Activated CD4-positive, alpha-beta memory T cell treated with anti-CD3 and anti-CD28 coated beads, Interleukin-2, amount 10 ng/mL, durations not matched to agents 7 days and 5 days (primary cell): ENCODE measurements around the gene RELCH. TPM values are rescaled to one million over a fixed set of nuclear protein-coding genes. Genes with fewer than 3 reads are reported as not detected.

Source experiments
- CTCF ChIA-PET: fragments of 350-600 bp; sonication (Branson Sonifier 250); formaldehyde crosslinking; loops from one replicate; lab custom pipeline; 2021; ENCODE audit warnings: antibody characterized with exemption, inconsistent platforms; lab: Charles Lee
- POLR2A ChIA-PET: fragments of 350-600 bp; sonication (Branson Sonifier 250); formaldehyde crosslinking; loops from one replicate; lab custom pipeline; 2021; ENCODE audit warnings: antibody characterized with exemption; lab: Charles Lee
- DNase-seq: peaks from one replicate; pipeline ENCODE4 v3.0.0-alpha.2; 2020
- H3K27ac Mint-ChIP-seq: one replicate; pipeline ENCODE4 v1.8.0; 2021; ENCODE audit warnings: mild to moderate bottlenecking, mixed read lengths
- H3K27me3 Mint-ChIP-seq: one replicate; pipeline ENCODE4 v1.8.0; 2021; ENCODE audit warnings: mixed read lengths
- H3K36me3 Mint-ChIP-seq: one replicate; pipeline ENCODE4 v1.8.0; 2021; ENCODE audit warnings: low read depth, mixed read lengths
- H3K4me1 Mint-ChIP-seq: one replicate; pipeline ENCODE4 v1.8.0; 2021; ENCODE audit warnings: mixed read lengths
- H3K4me3 Mint-ChIP-seq: one replicate; pipeline ENCODE4 v1.8.0; 2021; ENCODE audit warnings: mild to moderate bottlenecking, mixed read lengths
- H3K9me3 Mint-ChIP-seq: one replicate; pipeline ENCODE4 v1.8.0; 2021; ENCODE audit warnings: mixed read lengths
- total RNA-seq, 2 experiments: library from RNA; stranded (reverse); gene quantifications; one replicate each; pipeline ENCODE4 v1.2.3, GENCODE V29; 2021

The RELCH gene
- total RNA-seq, 2 experiments from 2014 or later: 34.8 to 38.6 TPM

GRCh38 chr18:62170857-62171256 lies 16.2 kb upstream of the RELCH start:
- peaks cover under 1% of the 10 kb centered on the region for H3K4me1 Mint-ChIP-seq
- no peak for DNase-seq
- H3K36me3 Mint-ChIP-seq: peaks cover 6% of the 10 kb centered on the region
- H3K27me3 Mint-ChIP-seq: no peaks in the 10 kb centered on the region
- H3K4me3 Mint-ChIP-seq: no peak overlapping the region
- ChIA-PET CTCF (no interaction called here), POLR2A (no interaction called here)
- H3K9me3 Mint-ChIP-seq: peaks cover 3% of the 10 kb centered on the region
- no peak overlapping the region for H3K27ac Mint-ChIP-seq

- no peaks in the 10 kb centered on the region for H3K27me3 Mint-ChIP-seq
- ChIA-PET POLR2A (no interaction called here), CTCF (no interaction called here)
- H3K4me3 Mint-ChIP-seq: no peak overlapping the region
- no peak for DNase-seq
- peaks cover 2% of the 10 kb centered on the region for H3K36me3 Mint-ChIP-seq
- H3K4me1 Mint-ChIP-seq: no peaks in the 10 kb centered on the region
- H3K9me3 Mint-ChIP-seq: no peaks in the 10 kb centered on the region
- no peak overlapping the region for H3K27ac Mint-ChIP-seq
Observed at GRCh38 chr18:62172298-62172697, 14.8 kb upstream of the RELCH start.

DNA sequence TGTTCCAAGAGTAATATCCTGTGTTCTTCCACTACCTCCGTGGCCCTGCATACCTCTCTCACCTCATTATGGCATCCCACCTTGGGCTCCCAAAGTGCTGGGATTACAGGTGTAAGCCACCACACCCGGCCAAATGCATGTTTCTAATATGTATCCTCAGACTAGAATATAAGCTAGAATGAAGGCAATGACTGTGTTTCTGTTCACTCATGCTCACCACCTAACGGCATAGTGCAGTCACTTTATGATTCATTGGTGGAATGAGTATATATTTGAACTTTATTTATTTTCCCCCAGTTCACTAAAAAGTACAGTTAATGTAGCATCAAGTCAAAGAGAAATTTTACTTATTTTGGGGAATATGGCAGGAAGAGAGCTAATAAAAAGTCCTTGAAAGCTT lies 11.5 kb upstream of the RELCH start:
- Mint-ChIP-seq H3K4me3 (no peak overlapping the region), H3K4me1 (no peaks in the 10 kb centered on the region)
- POLR2A ChIA-PET: no interaction called here

DNA sequence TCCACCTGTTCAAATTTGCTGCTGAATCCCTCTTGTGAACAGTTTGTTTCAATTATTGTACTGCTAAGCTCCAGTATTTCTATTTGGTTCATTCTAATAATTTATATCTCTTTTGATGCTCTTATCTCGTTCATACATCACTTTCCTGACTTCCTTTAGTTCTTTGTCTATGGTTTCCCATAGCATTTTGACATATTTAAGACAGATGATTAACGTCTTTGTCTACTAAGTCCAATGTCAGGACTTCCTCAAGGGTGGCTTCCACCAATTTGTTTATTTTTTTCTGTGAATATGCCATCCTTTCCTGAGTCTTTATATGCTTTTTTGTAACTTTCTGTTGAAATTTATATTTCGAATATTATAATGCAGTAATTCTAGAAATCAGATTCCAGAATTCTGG lies 9.8 kb upstream of the RELCH start:
- H3K27me3 Mint-ChIP-seq: no peaks in the 10 kb centered on the region
- H3K4me1 Mint-ChIP-seq: no peaks in the 10 kb centered on the region
- H3K4me3 Mint-ChIP-seq: no peak overlapping the region
- no peaks in the 10 kb centered on the region for H3K36me3 Mint-ChIP-seq
- CTCF ChIA-PET: no interaction called here
- POLR2A ChIA-PET: no interaction called here
- no peak for DNase-seq
- H3K9me3 Mint-ChIP-seq: no peaks in the 10 kb centered on the region
- no peak overlapping the region for H3K27ac Mint-ChIP-seq

More for the DNA sequence above, 11.5 kb upstream of the RELCH start:
- no peak for DNase-seq
- CTCF ChIA-PET: interaction anchor here (0.9 kb wide), 1 partner anchor 51 kb away, joined by 3 read pairs; no protein-coding TSS in a partner anchor
- Mint-ChIP-seq H3K27me3 (no peaks in the 10 kb centered on the region), H3K27ac (no peak overlapping the region), H3K9me3 (no peaks in the 10 kb centered on the region), H3K36me3 (no peaks in the 10 kb centered on the region)

DNA sequence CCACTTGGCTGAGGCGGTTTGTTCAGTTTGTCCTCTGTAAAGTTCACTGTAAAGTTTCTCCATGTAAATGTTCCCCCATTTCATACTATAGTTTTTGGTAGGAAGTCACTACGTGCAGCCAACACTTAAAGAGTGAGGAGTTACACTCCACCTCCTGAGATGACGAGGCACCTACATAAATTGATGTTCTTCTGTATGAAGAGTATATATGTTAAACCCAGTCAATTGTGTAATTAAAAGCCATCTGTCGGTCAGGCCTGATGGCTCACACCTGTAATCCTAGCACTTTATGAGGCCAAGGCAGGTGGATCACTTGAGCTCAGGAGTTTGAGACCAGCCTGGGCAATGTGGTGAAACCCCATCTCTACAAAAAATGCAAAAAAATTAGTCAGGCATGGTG lies 7.8 kb upstream of the RELCH start:
- CTCF ChIA-PET: interaction anchor here (0.8 to 3.1 kb wide), 2 partner anchors 70 to 229 kb away, joined by 3 to 19 read pairs; no protein-coding TSS in a partner anchor
- Mint-ChIP-seq H3K27me3 (no peaks in the 10 kb centered on the region), H3K9me3 (no peaks in the 10 kb centered on the region), H3K36me3 (no peaks in the 10 kb centered on the region), H3K4me3 (no peak overlapping the region), H3K4me1 (no peaks in the 10 kb centered on the region), H3K27ac (no peak overlapping the region)
- POLR2A ChIA-PET: no interaction called here
- DNase-seq: no peak

GRCh38 chr18:62182220-62182619 lies 4.8 kb upstream of the RELCH start:
- H3K36me3 Mint-ChIP-seq: peaks cover 4% of the 10 kb centered on the region
- no peaks in the 10 kb centered on the region for H3K9me3 Mint-ChIP-seq
- CTCF ChIA-PET: interaction anchor here (0.7 to 3.1 kb wide), 4 partner anchors 67 to 404 kb away, joined by 4 to 19 read pairs (median 12); no protein-coding TSS in a partner anchor
- H3K27me3 Mint-ChIP-seq: no peaks in the 10 kb centered on the region
- POLR2A ChIA-PET: no interaction called here
- H3K4me1 Mint-ChIP-seq: peaks cover 19% of the 10 kb centered on the region
- no peak overlapping the region for H3K27ac Mint-ChIP-seq
- H3K4me3 Mint-ChIP-seq: no peak overlapping the region
- DNase-seq: no peak

DNA sequence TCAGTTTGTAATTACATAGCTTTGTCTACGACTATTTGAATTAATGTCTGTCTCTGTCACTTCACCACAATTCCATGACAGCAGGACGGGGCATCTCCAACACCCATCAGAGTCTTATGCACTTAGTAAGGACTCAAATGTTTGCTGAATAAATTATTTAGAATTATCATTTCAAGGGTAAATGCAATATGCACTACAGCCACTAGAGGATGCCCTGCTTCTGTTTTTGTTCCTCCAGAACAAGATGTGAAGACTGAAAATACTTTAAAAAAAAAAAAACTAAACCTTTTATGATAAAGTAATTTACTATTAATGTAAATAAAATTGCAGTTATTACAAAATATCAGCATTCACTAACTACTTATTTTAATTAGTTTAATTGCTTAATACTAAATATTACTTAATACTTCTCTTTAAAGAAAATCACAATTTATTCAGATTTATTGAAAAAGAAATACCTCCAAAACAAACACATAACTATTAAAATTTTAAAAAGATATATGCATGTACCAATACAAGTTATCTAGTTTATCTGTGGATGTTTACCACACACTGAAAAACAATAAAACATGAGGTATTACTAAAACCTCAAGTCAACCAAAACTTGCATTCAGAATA lies 3.4 kb upstream of the RELCH start:
- Mint-ChIP-seq H3K36me3 (peaks cover 11% of the 10 kb centered on the region), H3K4me3 (no peak overlapping the region), H3K27ac (no peak overlapping the region), H3K9me3 (no peaks in the 10 kb centered on the region), H3K4me1 (peaks cover 22% of the 10 kb centered on the region), H3K27me3 (no peaks in the 10 kb centered on the region)
- ChIA-PET POLR2A (no interaction called here), CTCF (interaction anchor here (0.9 to 2.3 kb wide), 6 partner anchors 9 to 403 kb away, joined by 3 to 19 read pairs (median 4); no protein-coding TSS in a partner anchor)
- peak; percentile 41 for DNase-seq

GRCh38 chr18:62186499-62186773 lies 619 bp upstream of the RELCH start:
- ChIA-PET CTCF (interaction anchor here (1.1 to 2.2 kb wide), 5 partner anchors 43 to 239 kb away, joined by 4 to 41 read pairs (median 8); partner anchors contain the start of gene TNFRSF11A), POLR2A (interaction anchor here (0.7 to 2.5 kb wide), 12 partner anchors 11 to 398 kb away, joined by 3 to 33 read pairs (median 9); partner anchors contain the start of gene ZCCHC2)
- Mint-ChIP-seq H3K4me3 (peak overlapping the region; percentile 96), H3K36me3 (peaks cover 32% of the 10 kb centered on the region), H3K27ac (peak overlapping the region; percentile 90), H3K27me3 (no peaks in the 10 kb centered on the region), H3K4me1 (peaks cover 49% of the 10 kb centered on the region), H3K9me3 (no peaks in the 10 kb centered on the region)
- no peak for DNase-seq

DNA sequence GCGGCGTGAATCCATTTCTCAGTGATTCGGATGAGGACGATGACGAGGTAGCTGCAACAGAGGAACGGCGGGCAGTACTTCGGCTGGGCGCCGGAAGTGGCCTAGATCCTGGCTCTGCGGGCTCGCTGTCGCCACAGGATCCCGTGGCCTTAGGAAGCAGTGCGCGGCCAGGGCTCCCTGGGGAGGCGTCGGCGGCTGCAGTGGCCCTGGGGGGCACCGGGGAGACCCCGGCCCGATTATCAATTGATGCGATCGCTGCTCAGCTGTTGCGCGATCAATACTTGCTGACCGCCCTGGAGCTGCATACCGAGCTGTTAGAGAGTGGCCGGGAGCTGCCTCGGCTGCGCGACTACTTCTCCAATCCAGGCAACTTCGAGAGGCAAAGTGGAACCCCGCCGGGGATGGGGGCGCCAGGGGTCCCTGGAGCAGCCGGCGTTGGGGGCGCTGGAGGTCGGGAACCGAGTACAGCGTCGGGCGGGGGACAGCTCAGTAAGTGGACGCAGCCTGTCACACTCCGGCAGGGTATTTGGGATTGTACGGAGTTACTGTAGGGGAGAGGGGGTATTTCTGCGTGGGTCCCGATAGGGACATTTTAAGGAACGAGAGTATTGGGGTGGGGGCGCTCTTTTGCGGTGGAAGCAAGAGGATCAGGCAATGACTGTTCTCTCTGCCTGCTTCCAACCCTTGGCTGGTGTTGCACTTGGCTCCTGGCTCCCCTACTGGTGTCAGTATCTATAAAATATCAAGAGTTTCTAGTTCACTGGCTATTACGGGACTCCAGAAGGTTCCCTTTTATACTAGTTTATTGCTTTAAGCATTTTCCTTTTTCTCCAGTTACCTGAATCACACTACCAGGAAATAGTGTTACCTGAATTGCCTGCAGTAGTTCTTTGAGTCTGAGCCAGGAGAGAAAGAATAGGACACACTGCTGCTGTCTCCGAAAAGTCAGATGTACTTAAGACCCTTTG lies 772 bp downstream of the RELCH start:
- peaks cover 62% of the 10 kb centered on the region for H3K4me1 Mint-ChIP-seq
- H3K9me3 Mint-ChIP-seq: no peaks in the 10 kb centered on the region
- peak overlapping the region; percentile 96 for H3K4me3 Mint-ChIP-seq
- peaks cover 46% of the 10 kb centered on the region for H3K36me3 Mint-ChIP-seq
- POLR2A ChIA-PET: interaction anchor here (0.6 to 2.5 kb wide), 21 partner anchors 10 to 794 kb away, joined by 3 to 33 read pairs (median 5); partner anchors contain the start of gene ZCCHC2
- CTCF ChIA-PET: interaction anchor here (0.7 to 2.2 kb wide), 10 partner anchors 9 to 1130 kb away, joined by 3 to 41 read pairs (median 4); partner anchors contain the start of gene TNFRSF11A
- peak; percentile 42 for DNase-seq
- H3K27me3 Mint-ChIP-seq: no peaks in the 10 kb centered on the region
- H3K27ac Mint-ChIP-seq: peak overlapping the region; percentile 90

GRCh38 chr18:62189208-62189607 lies 2.2 kb downstream of the RELCH start:
- no peak overlapping the region for H3K27ac Mint-ChIP-seq
- ChIA-PET POLR2A (interaction anchor here (0.7 to 1.4 kb wide), 2 partner anchors 8 to 9 kb away, joined by 3 to 6 read pairs; no protein-coding TSS in a partner anchor), CTCF (interaction anchor here (0.6 to 1.6 kb wide), 3 partner anchors 9 to 237 kb away, joined by 3 read pairs; no protein-coding TSS in a partner anchor)
- H3K4me3 Mint-ChIP-seq: peak overlapping the region; percentile 96
- peaks cover 58% of the 10 kb centered on the region for H3K36me3 Mint-ChIP-seq
- H3K27me3 Mint-ChIP-seq: no peaks in the 10 kb centered on the region
- no peak for DNase-seq
- no peaks in the 10 kb centered on the region for H3K9me3 Mint-ChIP-seq
- H3K4me1 Mint-ChIP-seq: peaks cover 74% of the 10 kb centered on the region

- ChIA-PET CTCF (interaction anchor here (1.3 to 2.2 kb wide), 2 partner anchors 9 to 54 kb away, joined by 3 to 12 read pairs; no protein-coding TSS in a partner anchor), POLR2A (no interaction called here)
- H3K27ac Mint-ChIP-seq: no peak overlapping the region
Observed at GRCh38 chr18:62196079-62196478, 9.0 kb downstream of the RELCH start.

GRCh38 chr18:62196980-62197379 lies 9.9 kb downstream of the RELCH start:
- Mint-ChIP-seq H3K4me3 (no peak overlapping the region), H3K9me3 (no peaks in the 10 kb centered on the region), H3K4me1 (peaks cover 43% of the 10 kb centered on the region), H3K27me3 (no peaks in the 10 kb centered on the region), H3K27ac (no peak overlapping the region), H3K36me3 (peaks cover 27% of the 10 kb centered on the region)
- POLR2A ChIA-PET: interaction anchor here (2.2 kb wide), 1 partner anchor 10 kb away, joined by 14 read pairs; the partner anchor contains the start of genes PIGN and RELCH
- DNase-seq: no peak
- CTCF ChIA-PET: interaction anchor here (0.7 to 1.3 kb wide), 3 partner anchors 10 to 118 kb away, joined by 3 to 4 read pairs (median 3); no protein-coding TSS in a partner anchor

More at GRCh38 chr18:62196079-62196478, 9.0 kb downstream of the RELCH start:
- Mint-ChIP-seq H3K9me3 (no peaks in the 10 kb centered on the region), H3K36me3 (peaks cover 36% of the 10 kb centered on the region), H3K4me3 (no peak overlapping the region), H3K4me1 (peaks cover 52% of the 10 kb centered on the region), H3K27me3 (no peaks in the 10 kb centered on the region)
- no peak for DNase-seq
